Neural crest cell (in vitro differentiated cells): ENCODE measurements around the gene MTM1. TPM values are rescaled to one million over a fixed set of nuclear protein-coding genes. Genes with fewer than 3 reads are reported as not detected.

Experiments
- DNase-seq: peaks from one replicate; pipeline ENCODE4 v3.0.0; 2021; ENCODE audit warnings: low read depth, mixed read lengths, low spot score
- H3K27ac Mint-ChIP-seq: one replicate; pipeline ENCODE4 v1.8.0; 2021; ENCODE audit warnings: mild to moderate bottlenecking, mixed read lengths; ENCODE audit not compliant: unreplicated experiment
- H3K27me3 Mint-ChIP-seq: 2 replicates; pipeline ENCODE4 v1.8.0; 2021; ENCODE audit warnings: low read depth, mild to moderate bottlenecking, mixed read lengths
- H3K36me3 Mint-ChIP-seq: 2 replicates; pipeline ENCODE4 v1.8.0; 2021; ENCODE audit warnings: low read depth, mild to moderate bottlenecking, mixed read lengths
- H3K4me1 Mint-ChIP-seq: 2 replicates; pipeline ENCODE4 v1.8.0; 2021; ENCODE audit warnings: mixed read lengths
- H3K4me3 Mint-ChIP-seq: one replicate; pipeline ENCODE4 v1.8.0; 2021; ENCODE audit warnings: mild to moderate bottlenecking, mixed read lengths
- H3K9me3 Mint-ChIP-seq: 2 replicates; pipeline ENCODE4 v1.8.0; 2021; ENCODE audit warnings: mixed read lengths
- total RNA-seq: library from RNA; stranded (reverse); gene quantifications from 2 replicates; pipeline ENCODE4 v1.2.1, GENCODE V29; 2021
- TF ChIP-seq, protein P1 (sequence below): fragments of 200-600 bp; sonication (generic); conservative IDR thresholded peaks from 2 replicates; pipeline ENCODE4 v1.5.0; 2021; ENCODE audit warnings: antibody characterized with exemption, mild to moderate bottlenecking

MTM1 gene
- total RNA-seq, 1 donor from 2014 or later: 6.2 TPM

DNA sequence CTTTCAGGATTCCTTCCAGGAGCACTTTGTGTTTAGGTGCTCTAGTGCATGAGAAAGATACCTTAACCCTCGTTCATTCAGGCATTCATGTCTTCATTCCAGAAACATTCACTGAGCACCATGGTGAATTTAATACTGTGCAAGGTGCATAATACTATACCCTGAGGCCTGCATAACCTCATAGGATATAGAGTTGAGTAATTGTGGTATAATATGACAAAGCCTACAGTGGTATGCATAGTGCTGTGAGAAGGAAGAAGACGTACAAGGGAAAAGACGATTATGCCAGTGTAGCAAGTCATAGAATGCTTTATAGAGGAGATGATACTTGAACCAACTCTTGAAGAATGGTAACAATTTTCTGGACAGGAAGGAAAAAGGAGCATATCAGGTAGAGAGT is 34.3 kb downstream of the MTM1 start:
- peaks cover 28% of the 10 kb centered on the region for H3K36me3 Mint-ChIP-seq
- H3K27me3 Mint-ChIP-seq: no peaks in the 10 kb centered on the region
- TF ChIP-seq, protein P1, sequence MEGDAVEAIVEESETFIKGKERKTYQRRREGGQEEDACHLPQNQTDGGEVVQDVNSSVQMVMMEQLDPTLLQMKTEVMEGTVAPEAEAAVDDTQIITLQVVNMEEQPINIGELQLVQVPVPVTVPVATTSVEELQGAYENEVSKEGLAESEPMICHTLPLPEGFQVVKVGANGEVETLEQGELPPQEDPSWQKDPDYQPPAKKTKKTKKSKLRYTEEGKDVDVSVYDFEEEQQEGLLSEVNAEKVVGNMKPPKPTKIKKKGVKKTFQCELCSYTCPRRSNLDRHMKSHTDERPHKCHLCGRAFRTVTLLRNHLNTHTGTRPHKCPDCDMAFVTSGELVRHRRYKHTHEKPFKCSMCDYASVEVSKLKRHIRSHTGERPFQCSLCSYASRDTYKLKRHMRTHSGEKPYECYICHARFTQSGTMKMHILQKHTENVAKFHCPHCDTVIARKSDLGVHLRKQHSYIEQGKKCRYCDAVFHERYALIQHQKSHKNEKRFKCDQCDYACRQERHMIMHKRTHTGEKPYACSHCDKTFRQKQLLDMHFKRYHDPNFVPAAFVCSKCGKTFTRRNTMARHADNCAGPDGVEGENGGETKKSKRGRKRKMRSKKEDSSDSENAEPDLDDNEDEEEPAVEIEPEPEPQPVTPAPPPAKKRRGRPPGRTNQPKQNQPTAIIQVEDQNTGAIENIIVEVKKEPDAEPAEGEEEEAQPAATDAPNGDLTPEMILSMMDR: no peak
- H3K9me3 Mint-ChIP-seq: peaks cover 13% of the 10 kb centered on the region
- no peak overlapping the region for H3K27ac Mint-ChIP-seq
- no peaks in the 10 kb centered on the region for H3K4me1 Mint-ChIP-seq
- no peak for DNase-seq
- no peak overlapping the region for H3K4me3 Mint-ChIP-seq

DNA sequence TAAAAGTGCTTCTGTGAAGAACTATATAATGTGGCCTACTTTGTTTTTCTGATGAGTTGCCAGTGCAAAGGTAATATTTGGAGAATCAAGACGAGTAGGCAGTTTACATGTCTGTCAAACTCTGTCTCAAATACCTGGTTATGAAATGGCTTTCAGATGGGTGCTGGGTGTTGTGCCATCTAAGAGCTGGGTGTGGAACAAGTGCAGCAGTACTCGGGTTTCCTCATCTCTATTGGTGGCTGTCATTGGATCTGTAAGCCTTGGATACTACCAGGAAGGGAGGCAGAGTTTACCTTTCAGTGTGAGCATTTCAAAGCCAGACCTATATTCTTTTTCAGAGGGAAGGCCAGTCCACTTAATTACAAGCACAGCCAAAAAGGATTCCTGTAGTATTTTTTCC is 37.2 kb downstream of the MTM1 start:
- Mint-ChIP-seq H3K4me3 (no peak overlapping the region), H3K9me3 (peaks cover 16% of the 10 kb centered on the region), H3K27ac (no peak overlapping the region), H3K4me1 (no peaks in the 10 kb centered on the region), H3K27me3 (no peaks in the 10 kb centered on the region), H3K36me3 (peaks cover 34% of the 10 kb centered on the region)
- DNase-seq: no peak
- TF ChIP-seq, protein P1: no peak

DNA sequence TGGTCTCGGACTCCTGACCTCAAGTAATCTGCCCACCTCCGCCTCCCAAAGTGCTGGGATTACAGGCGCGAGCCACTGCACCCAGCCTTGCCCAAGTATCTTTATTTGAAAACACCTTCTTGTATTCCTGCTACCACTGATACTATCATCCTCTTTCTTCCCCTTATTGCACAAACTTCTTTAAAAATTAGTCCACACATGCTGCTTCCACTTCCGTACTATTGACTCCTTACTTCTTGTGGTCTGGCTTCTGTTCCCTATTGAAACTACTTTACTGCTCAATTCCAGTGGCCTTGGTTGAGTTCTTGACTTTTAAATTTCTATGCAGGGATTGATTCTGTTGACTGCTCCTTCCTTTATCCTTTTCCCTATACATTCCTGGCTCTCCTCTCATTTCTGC is 38.8 kb downstream of the MTM1 start:
- peaks cover 25% of the 10 kb centered on the region for H3K36me3 Mint-ChIP-seq
- DNase-seq: no peak
- TF ChIP-seq, protein P1: no peak
- no peak overlapping the region for H3K27ac Mint-ChIP-seq
- H3K4me3 Mint-ChIP-seq: no peak overlapping the region
- peaks cover 16% of the 10 kb centered on the region for H3K9me3 Mint-ChIP-seq
- H3K27me3 Mint-ChIP-seq: no peaks in the 10 kb centered on the region
- no peaks in the 10 kb centered on the region for H3K4me1 Mint-ChIP-seq

DNA sequence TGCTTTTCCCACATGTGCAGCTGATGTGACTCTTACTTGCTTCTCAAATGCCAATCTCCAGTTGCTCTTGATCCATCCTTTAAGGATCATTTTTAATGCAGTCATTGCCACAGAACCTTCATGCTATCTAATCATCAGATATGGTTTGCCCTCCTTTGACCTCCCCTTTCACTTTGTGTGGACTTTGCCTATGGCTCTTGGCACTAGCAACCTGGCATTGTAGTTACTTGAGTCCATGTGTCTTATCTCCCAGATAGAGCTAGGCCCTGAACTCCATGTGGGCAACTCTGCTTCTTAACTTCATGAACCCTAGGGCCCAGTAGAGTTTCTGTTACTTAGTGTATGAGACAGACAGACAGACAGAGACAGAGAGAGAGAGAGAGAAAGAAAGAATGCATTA is 41.6 kb downstream of the MTM1 start:
- Mint-ChIP-seq H3K36me3 (peaks cover 12% of the 10 kb centered on the region), H3K4me1 (no peaks in the 10 kb centered on the region), H3K27ac (no peak overlapping the region), H3K27me3 (no peaks in the 10 kb centered on the region), H3K4me3 (no peak overlapping the region), H3K9me3 (peaks cover 2% of the 10 kb centered on the region)
- no peak for DNase-seq
- TF ChIP-seq, protein P1: no peak

DNA sequence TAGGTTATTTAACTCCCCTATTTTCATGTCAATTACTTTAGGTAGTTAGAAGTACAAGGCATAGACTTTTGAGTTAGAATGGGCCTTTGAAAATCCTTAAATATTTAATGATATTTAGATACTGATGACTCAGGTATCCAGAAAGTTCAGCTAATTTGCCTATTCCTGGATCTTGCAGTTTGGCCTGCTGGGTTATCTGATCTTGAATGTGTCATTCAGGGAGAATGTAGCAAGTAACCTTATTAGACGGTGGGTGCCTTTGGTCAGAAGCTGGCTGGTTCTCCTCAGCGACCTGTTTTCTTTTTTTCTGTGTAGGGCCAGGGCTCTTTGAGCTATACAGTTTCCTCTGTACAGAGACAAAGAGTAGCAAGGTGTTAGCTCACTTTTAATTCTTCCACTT is 42.0 kb downstream of the MTM1 start:
- no peaks in the 10 kb centered on the region for H3K4me1 Mint-ChIP-seq
- H3K36me3 Mint-ChIP-seq: peaks cover 12% of the 10 kb centered on the region
- H3K27ac Mint-ChIP-seq: no peak overlapping the region
- H3K27me3 Mint-ChIP-seq: no peaks in the 10 kb centered on the region
- DNase-seq: no peak
- TF ChIP-seq, protein P1: no peak
- no peak overlapping the region for H3K4me3 Mint-ChIP-seq
- peaks cover 2% of the 10 kb centered on the region for H3K9me3 Mint-ChIP-seq

DNA sequence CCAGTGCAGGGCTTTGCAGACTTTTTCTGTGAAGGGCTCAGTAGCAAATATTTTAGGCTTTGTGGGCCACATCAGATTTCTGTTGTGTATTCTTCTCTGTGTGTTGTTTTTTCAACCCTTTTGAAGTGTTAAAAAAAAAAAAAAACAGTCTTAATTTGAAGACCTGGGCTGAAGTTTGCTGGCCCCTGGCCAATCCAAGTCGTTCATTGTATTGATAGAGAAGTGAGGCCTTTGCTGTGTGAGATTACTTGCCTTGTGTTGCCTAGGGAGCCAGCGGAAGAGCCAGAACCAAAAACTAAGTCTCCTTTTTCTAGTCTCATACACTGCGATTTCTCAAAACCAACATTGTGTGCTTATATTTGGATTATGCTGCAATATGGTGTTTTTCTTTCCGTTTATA is 46.9 kb downstream of the MTM1 start:
- Mint-ChIP-seq H3K9me3 (no peaks in the 10 kb centered on the region), H3K36me3 (peaks cover 9% of the 10 kb centered on the region), H3K4me1 (no peaks in the 10 kb centered on the region), H3K4me3 (no peak overlapping the region), H3K27ac (no peak overlapping the region), H3K27me3 (no peaks in the 10 kb centered on the region)
- TF ChIP-seq, protein P1: no peak
- no peak for DNase-seq
